HK-2 (cell line): ENCODE results near the gene RCL1.
A peak's percentile ranks its signal among the peaks of the same experiment; 100 is the strongest.

Experiments used
- DNase-seq: peaks from one replicate; pipeline ENCODE4 v3.0.0-alpha.2; 2018; ENCODE audit not compliant: unreplicated experiment

Gene RCL1

DNA sequence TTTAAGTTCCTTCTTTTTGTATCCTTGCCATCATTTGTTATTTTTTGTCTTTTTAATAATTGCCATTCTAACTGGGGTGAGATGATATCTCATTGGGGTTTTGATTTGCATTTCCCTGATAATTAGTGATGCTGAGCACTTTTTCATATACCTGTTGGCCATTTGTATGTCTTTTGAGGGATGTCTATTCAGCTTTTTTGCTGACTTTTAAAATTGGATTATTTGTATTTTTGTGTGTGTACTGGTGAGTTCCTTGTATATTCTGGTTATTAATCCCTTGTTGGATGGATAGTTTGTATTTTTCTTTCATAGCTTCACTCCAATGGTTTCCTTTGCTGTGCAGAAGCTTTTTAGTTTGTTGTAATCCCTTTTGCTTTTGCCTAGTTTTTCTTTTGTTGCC lies 19.1 kb downstream of the RCL1 start:
- DNase-seq = no peak

- DNase-seq = no peak
Measured at GRCh38 chr9:4812858-4813257, 20.1 kb downstream of the RCL1 start.

GRCh38 chr9:4814913-4815312 lies 22.2 kb downstream of the RCL1 start:
- no peak for DNase-seq

GRCh38 chr9:4815381-4815956 lies 22.7 kb downstream of the RCL1 start:
- DNase-seq = no peak

- no peak for DNase-seq
Measured at GRCh38 chr9:4820168-4820567, 27.4 kb downstream of the RCL1 start.

DNA sequence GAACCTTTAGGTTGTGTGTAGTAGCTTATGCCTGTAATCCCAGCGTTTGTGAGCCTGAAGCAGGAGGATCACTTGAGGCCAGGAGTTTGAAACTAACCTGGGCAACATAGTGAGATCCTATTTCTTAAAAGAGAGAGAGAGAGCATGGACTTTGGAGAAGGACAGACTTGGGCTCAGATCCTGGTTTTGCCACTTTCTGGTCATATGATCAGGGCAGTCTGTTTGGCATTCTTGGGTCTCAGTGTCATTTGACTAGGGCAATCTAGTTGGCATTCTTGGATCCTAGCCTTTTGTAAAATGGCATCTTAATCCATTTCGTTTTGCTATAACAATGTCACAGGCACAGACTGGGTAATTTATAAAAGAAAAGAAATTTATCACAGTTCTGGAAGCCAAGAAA lies 28.4 kb downstream of the RCL1 start:
- no peak for DNase-seq

- DNase-seq = no peak
Measured at GRCh38 chr9:4822057-4822456, 29.3 kb downstream of the RCL1 start.

DNA sequence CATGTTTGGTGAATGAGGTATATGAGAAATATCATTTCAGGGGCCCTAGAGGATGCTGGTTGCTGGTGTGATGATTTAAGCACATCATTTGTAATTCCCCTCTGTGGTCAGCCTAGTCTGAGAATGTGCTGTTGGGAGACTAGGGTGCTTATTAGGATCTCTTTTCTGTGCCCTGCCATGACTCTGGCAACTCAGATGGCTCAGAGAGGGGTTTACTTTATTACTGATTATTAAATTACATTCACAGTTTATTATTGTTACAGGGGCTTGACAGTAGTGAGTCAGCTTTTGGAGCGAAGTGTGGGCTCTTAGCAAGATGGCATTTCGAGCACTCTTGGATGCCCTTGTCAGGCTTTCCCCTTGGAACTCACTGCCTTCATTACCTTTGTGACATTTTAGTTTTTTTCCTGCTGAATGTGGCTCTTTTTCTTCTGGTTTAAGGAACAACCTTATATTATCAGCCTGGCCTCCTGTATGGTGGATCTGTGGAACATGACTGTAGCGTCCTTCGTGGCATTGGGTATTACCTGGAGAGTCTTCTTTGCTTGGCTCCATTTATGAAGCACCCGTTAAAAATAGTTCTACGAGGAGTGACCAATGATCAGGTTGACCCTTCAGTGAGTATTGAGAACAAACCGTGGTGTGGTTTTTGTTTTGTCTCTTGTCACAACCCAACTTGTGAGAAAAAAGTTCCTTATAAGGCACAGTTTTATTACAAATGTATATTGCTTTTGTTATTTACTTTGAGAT lies 33.8 kb downstream of the RCL1 start:
- DNase-seq = no peak

GRCh38 chr9:4827224-4827623 lies 34.5 kb downstream of the RCL1 start:
- DNase-seq = no peak

DNA sequence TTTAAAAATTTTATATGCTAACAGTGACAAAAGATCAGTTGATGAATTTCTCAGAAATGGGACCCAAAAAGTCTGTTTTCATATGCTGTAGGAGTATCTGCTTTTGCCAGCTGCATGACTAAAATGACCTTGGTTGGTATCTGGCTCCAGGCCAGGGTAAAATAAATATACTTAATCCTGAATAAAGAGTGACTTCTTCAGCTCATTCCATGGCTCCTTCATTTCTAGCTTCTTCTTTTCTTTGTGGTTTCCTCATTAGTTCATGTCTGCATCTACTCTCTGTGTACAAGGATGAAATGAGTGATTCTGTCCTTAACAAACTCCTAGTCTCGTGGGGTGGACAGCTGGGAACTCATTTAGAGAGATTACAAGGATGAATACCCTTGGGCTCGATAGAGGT lies 36.0 kb downstream of the RCL1 start:
- no peak for DNase-seq

GRCh38 chr9:4829969-4830368 lies 37.2 kb downstream of the RCL1 start:
- DNase-seq = no peak

DNA sequence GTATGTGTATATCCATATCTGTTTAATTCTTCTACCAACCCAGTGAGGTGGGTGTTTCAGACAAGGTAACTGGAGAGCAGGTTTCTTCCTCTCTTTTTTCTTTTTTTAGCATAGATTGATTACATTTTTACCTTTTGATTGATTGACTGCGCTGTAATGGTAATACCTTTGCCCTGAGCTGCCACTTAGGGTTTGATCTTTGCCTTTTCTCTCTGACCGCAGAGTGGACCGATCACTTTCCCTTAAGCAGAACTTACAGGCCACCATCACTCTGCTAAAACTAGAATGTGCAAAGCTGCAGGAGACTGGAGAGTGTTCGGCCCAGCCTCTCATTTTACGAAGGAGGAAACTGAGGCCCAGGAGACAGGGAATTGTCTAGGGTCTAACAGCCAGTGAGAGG lies 38.0 kb downstream of the RCL1 start:
- no peak for DNase-seq

- no peak for DNase-seq
Measured at GRCh38 chr9:4831119-4831518, 38.4 kb downstream of the RCL1 start.

GRCh38 chr9:4831944-4832343 lies 39.2 kb downstream of the RCL1 start:
- DNase-seq = no peak

GRCh38 chr9:4832786-4833579 lies 40.2 kb downstream of the RCL1 start:
- DNase-seq = peak; percentile 16

GRCh38 chr9:4833781-4834560 lies 41.2 kb downstream of the RCL1 start:
- DNase-seq = no peak

GRCh38 chr9:4836676-4837075 lies 43.9 kb downstream of the RCL1 start:
- no peak for DNase-seq

- peak; percentile 17 for DNase-seq
Measured at GRCh38 chr9:4837261-4838188, 44.8 kb downstream of the RCL1 start.

DNA sequence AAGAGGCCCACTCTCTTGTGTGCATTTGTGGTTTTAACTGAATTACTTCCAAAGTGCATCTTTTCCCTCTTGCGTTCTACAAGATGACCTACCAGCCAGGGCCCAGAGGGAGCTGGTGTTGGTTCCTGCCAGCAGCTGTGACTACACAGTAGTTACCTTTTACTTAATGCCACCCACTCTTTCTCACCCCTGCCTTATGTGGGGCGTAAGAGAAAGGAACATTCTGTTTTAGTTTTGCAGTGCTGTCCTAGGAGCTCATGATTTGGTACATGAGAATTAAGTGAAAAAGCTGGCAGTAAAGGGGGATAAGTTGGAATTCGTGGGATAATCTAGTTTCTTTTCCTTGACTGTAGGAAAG lies 45.4 kb downstream of the RCL1 start:
- DNase-seq = no peak

GRCh38 chr9:4839470-4839912 lies 46.7 kb downstream of the RCL1 start:
- no peak for DNase-seq

- DNase-seq = no peak
Measured at GRCh38 chr9:4840018-4840417, 47.3 kb downstream of the RCL1 start.
